Measurements from ENCODE around the gene VASN. TPM values are rescaled to one million over a fixed set of nuclear protein-coding genes. Genes with fewer than 3 reads are reported as not detected.

Gene VASN
- total and polyA plus RNA-seq, 7 donors: 0.46 to 10.2 (median 7.1) TPM

DNA sequence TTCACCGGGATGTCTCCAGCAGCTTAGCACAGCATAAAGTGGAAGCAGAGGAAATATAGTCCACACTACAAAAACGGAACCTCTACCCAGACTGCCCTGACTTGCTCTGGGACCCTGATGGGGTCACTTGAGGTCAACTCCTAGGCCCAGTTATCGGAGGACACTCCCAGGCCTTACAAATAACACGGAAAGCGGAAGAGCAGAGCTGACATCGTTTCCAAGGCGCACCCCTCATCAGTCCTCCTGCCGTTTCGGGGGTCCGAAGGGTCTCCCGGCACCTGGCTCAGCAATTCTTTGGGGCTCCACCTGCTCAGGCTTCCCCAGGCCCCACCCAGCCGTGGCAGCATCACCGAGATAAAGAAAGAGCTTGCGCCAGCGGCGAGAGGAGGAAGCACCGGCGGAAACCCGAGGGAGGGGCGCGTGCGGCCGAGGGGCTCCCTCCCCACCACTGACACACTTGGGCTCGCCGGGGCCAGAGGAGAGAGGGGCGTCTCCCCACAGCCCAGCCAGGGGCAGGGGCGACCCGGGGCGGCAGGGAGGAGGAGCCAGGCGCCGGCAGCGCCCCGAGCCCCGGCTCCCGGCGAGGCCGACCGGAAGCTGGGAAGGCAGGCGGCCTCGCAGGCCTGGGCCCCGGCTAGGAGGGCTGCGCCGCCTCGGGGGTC lies 44.0 kb downstream of the VASN start:
- no peak for DNase-seq
- H3K27ac ChIP-seq: peak overlapping the region; percentile 73 to 80 (median 79)

DNA sequence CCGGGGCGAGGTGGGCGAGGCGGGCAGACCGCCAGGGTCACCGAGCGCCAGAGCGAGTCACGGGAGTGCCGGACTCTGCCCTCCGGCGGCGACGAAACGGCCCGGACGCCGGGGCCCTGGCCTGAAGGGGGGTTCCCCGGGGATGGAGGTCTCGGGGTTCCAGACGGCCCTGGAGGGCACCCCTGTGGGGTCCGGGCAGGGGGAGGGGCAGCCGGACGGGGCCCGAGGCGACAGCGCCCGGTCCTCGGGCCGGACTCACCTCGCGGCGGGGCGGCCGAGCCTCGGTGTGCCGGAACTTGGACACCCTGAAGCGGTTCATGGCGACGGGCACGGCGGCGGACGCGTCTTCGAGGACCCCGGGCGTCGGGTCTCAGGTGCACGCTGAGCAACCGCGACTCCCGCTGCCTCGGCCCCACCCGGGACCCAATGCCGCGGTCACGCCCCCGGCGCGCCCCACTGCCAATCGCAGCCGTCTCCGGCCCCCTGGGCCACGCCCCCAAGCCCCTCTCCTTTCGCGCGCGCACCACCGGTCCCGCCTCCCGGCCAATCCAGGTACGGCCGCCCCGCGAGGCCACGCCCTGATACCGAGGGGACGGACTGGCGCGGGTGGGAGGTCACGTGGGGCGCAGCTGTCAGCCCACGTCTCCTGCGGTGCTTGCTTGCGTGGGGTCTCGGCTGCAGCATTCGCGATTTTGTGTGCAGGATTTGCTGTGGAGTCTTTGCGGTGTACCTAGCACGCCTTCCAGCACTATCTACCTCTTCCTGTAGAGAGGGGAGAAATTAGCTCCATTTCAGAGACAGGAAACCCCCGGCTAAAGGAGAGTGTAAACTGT lies 44.8 kb downstream of the VASN start, which contains the start of gene CORO7:
CORO7 (minus strand) TSS at position 397 of the 833 bp plus-strand sequence; CDS start at position 319, 78 bp downstream.
- Histone ChIP-seq H3K36me3 (peaks cover 0 to 9% (median 0%) of the 10 kb centered on the region in 4 donors), H3K4me3 (peak within 1 kb of the TSS; percentile 52 to 94 (median 85)), H3K27me3 (no peaks in the 10 kb centered on the region), H3K27ac (peak within 1 kb of the TSS; percentile 73 to 80 (median 79)), H3K4me1 (peaks cover 0 to 35% (median 24%) of the 10 kb centered on the region in 4 donors), H3K9me3 (no peaks in the 10 kb centered on the region)
- intact Hi-C loops (cut with DNase I): no loop called here
- WGBS, 2 donors: 0% methylated on average over 92 of the region's 92 CpGs
- TF ChIP-seq EP300 (IDR thresholded peaks at IDR 0.05): no peak
- TF ChIP-seq, protein P1, sequence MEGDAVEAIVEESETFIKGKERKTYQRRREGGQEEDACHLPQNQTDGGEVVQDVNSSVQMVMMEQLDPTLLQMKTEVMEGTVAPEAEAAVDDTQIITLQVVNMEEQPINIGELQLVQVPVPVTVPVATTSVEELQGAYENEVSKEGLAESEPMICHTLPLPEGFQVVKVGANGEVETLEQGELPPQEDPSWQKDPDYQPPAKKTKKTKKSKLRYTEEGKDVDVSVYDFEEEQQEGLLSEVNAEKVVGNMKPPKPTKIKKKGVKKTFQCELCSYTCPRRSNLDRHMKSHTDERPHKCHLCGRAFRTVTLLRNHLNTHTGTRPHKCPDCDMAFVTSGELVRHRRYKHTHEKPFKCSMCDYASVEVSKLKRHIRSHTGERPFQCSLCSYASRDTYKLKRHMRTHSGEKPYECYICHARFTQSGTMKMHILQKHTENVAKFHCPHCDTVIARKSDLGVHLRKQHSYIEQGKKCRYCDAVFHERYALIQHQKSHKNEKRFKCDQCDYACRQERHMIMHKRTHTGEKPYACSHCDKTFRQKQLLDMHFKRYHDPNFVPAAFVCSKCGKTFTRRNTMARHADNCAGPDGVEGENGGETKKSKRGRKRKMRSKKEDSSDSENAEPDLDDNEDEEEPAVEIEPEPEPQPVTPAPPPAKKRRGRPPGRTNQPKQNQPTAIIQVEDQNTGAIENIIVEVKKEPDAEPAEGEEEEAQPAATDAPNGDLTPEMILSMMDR (IDR thresholded peaks at IDR 0.05): peak in 1 of 4 experiments; percentile 11
- no peak for TF ChIP-seq POLR2A (IDR thresholded peaks at IDR 0.05)
- TF ChIP-seq POLR2AphosphoS5 (IDR thresholded peaks at IDR 0.05): peak; percentile 49 to 90 (median 86)
- DNase-seq: peak; percentile 98

More for the DNA sequence above, 44.0 kb downstream of the VASN start:
- WGBS, 2 donors: 1% methylated on average over 44 of the region's 44 CpGs
- Histone ChIP-seq H3K4me3 (peak overlapping the region; percentile 52 to 94 (median 85)), H3K27me3 (no peaks in the 10 kb centered on the region), H3K9me3 (no peaks in the 10 kb centered on the region), H3K36me3 (peaks cover 0 to 9% (median 0%) of the 10 kb centered on the region in 4 donors), H3K4me1 (peaks cover 0 to 40% (median 27%) of the 10 kb centered on the region in 4 donors)
- intact Hi-C loops (cut with DNase I): no loop called here
- TF ChIP-seq POLR2AphosphoS5 (IDR thresholded peaks at IDR 0.05) (peak in 3 of 4 donors; percentile 20 to 44 (median 32)), POLR2A (IDR thresholded peaks at IDR 0.05) (no peak)

DNA sequence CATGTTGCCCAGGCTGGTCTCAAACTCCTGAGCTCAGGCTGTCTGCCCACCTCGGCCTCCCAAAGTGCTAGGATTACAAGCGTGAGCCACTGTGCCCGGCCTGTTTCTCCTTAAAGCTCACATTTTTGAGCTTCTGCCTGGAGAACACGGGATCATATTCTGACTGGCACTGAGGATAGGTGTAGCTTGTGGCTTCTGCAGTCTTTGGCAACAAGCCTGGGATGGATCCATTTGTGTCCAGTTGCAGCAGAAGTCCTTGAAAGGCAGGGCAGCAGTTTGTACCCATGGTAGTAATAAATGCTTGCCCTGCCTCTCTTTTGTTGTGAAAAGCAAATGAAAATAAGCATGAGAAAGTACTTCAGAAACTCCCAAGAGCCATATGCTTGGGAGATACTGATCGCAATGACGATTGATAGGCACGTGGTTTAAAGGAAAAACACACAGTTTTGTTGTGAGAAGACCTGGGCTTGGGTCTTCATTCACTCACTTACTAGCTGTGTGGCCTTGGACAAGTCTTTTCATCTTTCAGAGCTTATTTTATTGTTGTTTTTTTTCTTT lies 47.8 kb downstream of the VASN start:
- H3K4me3 ChIP-seq: no peak overlapping the region
- H3K36me3 ChIP-seq: no peaks in the 10 kb centered on the region
- H3K27me3 ChIP-seq: no peaks in the 10 kb centered on the region
- H3K4me1 ChIP-seq: peaks cover 0 to 20% (median 14%) of the 10 kb centered on the region in 4 donors
- WGBS, 2 donors: 62 to 79% methylated on average over 7 of the region's 7 CpGs
- H3K27ac ChIP-seq: no peak overlapping the region
- intact Hi-C loops (cut with DNase I): no loop called here
- H3K9me3 ChIP-seq: no peaks in the 10 kb centered on the region
- TF ChIP-seq, protein P1 (IDR thresholded peaks at IDR 0.05): no peak
- no peak for DNase-seq

DNA sequence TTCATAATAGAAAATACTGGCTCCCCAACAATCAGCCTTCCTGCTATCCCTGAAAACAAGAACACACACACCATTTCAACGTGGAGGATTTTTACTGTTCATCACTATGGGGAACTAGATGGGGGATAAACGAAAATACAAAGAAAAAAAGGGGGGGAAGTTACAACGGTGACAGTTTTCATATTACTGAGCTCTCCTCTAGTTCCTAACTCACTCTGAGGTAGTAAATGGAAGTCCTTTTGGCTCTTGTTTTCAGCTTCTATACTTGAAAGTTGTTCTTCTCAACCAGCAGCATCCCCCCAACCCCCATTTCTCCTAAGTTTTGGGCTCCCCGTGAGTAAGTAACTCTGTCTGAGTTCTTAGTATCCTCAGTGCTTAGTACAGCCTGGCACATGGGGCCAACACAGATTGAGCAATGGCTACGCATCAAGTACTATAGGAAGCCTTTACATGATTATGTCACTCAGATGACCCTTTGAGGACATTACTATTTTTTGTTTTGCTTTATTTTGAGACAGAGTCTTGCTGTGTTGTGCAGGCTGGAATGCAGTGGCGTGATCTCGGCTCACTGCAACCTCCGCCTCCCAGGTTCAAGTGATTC lies 49.0 kb downstream of the VASN start:
- Histone ChIP-seq H3K36me3 (no peaks in the 10 kb centered on the region), H3K4me1 (peaks cover 0 to 14% (median 9%) of the 10 kb centered on the region in 4 donors), H3K4me3 (no peak overlapping the region), H3K27me3 (no peaks in the 10 kb centered on the region), H3K27ac (no peak overlapping the region), H3K9me3 (no peaks in the 10 kb centered on the region)
- intact Hi-C loops (cut with DNase I): no loop called here
- TF ChIP-seq EP300 (IDR thresholded peaks at IDR 0.05) (no peak), POLR2A (IDR thresholded peaks at IDR 0.05) (no peak), POLR2AphosphoS5 (IDR thresholded peaks at IDR 0.05) (no peak)
- TF ChIP-seq, protein P1 (IDR thresholded peaks at IDR 0.05): no peak
- 59 to 73% methylated on average over 8 of the region's 8 CpGs for WGBS, 2 donors
- no peak for DNase-seq
